ENCODE measurements around the gene TYSND1.

DNA sequence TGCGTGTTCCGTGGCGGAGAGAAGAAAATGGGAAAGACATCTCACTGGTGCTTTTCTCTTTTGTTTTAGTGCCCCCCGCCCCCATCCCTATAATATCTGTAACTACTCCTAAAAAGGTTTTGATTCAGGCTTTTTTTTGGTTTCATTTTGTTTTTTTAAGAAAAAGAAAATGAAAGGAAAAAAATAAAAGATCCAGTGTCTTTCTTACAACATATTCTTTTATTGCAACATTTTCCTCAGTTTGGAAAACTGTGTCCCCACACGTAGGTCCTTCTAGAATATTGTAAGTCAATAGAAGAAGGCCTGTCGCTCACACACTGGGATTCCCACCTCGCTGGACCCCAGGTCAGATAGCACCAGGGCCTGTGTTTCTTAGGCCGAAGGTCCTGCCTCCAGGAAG, 34.4 kb downstream of the TYSND1 start:
- TF ChIP-seq POLR2A (IDR thresholded peaks at IDR 0.05) (no peak), POLR2AphosphoS5 (IDR thresholded peaks at IDR 0.05) (no peak)
- TF ChIP-seq, protein P1, sequence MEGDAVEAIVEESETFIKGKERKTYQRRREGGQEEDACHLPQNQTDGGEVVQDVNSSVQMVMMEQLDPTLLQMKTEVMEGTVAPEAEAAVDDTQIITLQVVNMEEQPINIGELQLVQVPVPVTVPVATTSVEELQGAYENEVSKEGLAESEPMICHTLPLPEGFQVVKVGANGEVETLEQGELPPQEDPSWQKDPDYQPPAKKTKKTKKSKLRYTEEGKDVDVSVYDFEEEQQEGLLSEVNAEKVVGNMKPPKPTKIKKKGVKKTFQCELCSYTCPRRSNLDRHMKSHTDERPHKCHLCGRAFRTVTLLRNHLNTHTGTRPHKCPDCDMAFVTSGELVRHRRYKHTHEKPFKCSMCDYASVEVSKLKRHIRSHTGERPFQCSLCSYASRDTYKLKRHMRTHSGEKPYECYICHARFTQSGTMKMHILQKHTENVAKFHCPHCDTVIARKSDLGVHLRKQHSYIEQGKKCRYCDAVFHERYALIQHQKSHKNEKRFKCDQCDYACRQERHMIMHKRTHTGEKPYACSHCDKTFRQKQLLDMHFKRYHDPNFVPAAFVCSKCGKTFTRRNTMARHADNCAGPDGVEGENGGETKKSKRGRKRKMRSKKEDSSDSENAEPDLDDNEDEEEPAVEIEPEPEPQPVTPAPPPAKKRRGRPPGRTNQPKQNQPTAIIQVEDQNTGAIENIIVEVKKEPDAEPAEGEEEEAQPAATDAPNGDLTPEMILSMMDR (IDR thresholded peaks at IDR 0.05), result no peak
